DND-41 (cell line): ENCODE results near the gene PDE4B.

Experiments
- CTCF ChIP-seq: IDR thresholded peaks from 2 replicates; pipeline ENCODE4 v1.5.1; 2012; ENCODE audit warnings: borderline replicate concordance, low read length, moderate library complexity, mild to moderate bottlenecking; ENCODE audit not compliant: poor library complexity, severe bottlenecking; ENCODE audit errors: extremely low read depth
- EZH2 ChIP-seq: IDR thresholded peaks from 3 replicates; pipeline ENCODE4 v1.6.1; 2012; ENCODE audit warnings: borderline replicate concordance, low read depth, mild to moderate bottlenecking, moderate library complexity, low read length, inconsistent platforms; ENCODE audit not compliant: severe bottlenecking

GRCh38 chr1:66276218-66276617, 483.5 kb downstream of the PDE4B start:
- TF ChIP-seq CTCF (no peak), EZH2 (no peak)
